Astrocyte of the cerebellum (primary cell): ENCODE data around the gene KIAA0513.

Experiments
- DNase-seq: peaks from one replicate; pipeline ENCODE4 v3.0.0-alpha.2; 2011; ENCODE audit warnings: low read depth
- H3K4me3 ChIP-seq: 2 replicates; pipeline ENCODE4 v1.5.1; 2011; ENCODE audit warnings: mild to moderate bottlenecking, low read depth, low read length, moderate library complexity
- CTCF ChIP-seq: IDR thresholded peaks from 2 replicates; pipeline ENCODE4 v1.5.1; 2012; ENCODE audit warnings: low read length, low read depth, moderate library complexity, mild to moderate bottlenecking; ENCODE audit errors: missing control alignments
- in situ Hi-C: cut with HindIII; loops from 2 replicates; pipeline ENCODE4 v1.10.0; 2017; ENCODE audit warnings: low sequenced_read_pairs

Gene KIAA0513

DNA sequence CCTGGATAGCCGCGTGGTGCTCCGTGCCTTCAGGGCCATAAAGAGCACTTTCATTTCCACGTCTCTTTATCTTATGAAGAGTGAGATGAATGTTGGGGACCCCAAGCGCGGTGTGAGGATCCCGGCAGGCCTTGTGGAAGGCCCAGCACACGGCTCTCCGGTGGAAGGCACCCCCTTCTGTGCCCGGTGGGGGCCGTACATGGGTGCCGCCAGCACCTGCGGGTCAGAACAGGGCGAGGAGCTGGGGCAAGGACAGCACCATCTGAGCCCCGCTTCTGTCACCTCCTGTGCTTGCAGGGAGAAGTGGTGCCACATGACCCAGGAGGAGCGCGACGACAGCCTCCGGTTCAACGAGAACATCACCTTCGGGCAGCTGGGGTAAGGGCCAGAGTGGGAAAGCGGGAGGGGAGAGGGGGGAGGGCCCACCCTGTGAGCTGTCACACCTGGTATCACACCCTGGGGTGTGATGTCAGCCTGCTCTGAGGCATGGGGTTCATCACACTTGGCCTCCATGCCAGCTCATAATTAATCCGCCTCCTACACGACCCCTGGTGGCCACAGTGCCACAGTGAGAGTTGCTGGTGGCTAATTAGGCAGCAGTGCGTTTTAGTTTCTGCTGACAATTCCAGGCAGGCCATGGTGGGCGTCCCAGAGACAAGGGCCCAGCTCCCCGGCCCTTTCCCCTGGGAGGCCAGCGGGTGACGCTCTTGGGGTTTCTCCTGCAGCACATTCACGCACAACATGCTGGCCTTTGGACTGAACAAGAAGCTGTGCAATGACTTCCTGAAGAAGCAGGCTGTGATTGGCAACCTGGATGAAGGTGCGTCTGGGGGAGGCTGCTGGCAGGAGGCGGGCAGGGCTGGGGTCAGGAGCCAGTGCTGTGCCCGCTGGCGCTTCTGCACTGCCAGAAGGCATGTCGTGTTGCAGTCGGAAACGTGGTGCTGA, 59.0 kb downstream of the KIAA0513 start:
- in situ Hi-C loops: no loop called here
- DNase-seq: peak; percentile 33
- H3K4me3 ChIP-seq: no peak overlapping the region
- peak; percentile 86 for TF ChIP-seq CTCF

- no peak for DNase-seq
- in situ Hi-C loops: no loop called here
- TF ChIP-seq CTCF: no peak
- H3K4me3 ChIP-seq: no peak overlapping the region
Measured at GRCh38 chr16:85087899-85088569, 60.4 kb downstream of the KIAA0513 start.

DNA sequence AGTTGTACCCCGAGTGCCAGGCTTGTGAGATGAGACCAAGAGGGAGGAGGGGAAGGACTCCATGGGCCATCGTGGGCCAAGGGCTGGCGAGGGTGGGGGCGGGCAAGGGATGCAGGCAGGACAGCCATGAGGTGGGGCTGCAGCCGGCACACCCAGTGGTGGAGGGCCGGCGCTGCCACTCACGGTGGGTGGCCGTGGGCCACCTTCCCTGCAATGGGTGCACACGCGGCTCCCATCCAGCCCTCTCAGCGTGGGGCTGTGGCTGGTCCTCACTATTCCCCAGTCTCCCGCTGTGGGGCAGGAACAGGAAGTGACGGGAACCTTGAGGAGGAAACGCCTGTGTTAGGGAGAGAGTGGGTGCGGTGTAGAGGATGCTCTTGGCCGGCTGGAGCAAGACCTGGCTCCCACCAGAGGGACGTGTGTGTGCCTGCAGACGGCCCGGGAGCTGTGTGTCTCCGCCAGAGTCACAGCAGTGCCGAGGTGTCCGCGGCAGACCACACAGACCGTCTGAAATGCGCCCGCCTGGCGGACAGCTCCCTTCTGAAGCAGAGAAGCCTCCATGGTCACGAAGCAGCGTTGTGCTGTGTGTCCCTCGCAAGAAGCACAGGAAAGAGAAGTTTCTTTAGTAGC, 61.1 kb downstream of the KIAA0513 start:
- no peak for TF ChIP-seq CTCF
- H3K4me3 ChIP-seq: no peak overlapping the region
- DNase-seq: no peak
- in situ Hi-C loops: no loop called here

GRCh38 chr16:85089525-85089924, 61.9 kb downstream of the KIAA0513 start:
- in situ Hi-C loops: no loop called here
- no peak for TF ChIP-seq CTCF
- no peak overlapping the region for H3K4me3 ChIP-seq
- DNase-seq: no peak

GRCh38 chr16:85090181-85090580, 62.6 kb downstream of the KIAA0513 start:
- no peak overlapping the region for H3K4me3 ChIP-seq
- TF ChIP-seq CTCF: no peak
- DNase-seq: no peak
- in situ Hi-C loops: no loop called here

DNA sequence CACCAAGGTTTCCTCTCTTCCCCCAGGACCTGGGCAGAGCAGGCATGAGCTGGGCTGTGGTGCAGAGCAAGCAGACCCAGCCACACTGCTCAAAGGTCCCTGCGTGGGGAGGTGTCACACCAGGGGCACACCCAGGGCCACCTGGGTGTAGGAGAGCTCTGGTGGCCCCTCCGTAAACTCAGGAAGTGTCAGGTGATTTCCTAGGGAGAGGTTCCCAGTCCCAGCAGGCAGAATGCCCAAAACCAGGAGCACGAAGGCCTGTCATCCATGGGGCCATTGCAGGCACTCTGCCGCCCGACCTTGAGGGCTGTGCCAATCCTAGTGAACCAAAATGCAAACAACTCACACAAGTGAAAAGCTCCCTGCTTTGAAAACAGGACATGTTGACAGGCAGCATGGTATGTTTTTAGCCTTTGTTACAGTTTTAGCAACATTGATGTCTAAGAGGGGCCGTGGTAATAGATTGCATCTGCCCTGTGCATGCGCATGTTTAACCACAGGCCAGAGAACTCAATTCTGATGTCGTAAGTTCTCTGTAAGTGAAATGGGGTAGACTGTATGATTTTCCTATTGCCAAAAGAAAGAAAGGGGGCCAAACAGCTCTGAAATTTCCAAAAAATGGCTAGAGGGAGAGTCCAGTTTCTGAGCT, 63.4 kb downstream of the KIAA0513 start:
- DNase-seq: no peak
- in situ Hi-C loops: no loop called here

More for the DNA sequence above, 63.4 kb downstream of the KIAA0513 start:
- no peak for TF ChIP-seq CTCF
- no peak overlapping the region for H3K4me3 ChIP-seq
